ENCODE data around the gene FIZ1.
"Not testable (repeated sequence)": the region's sequence is repeated elsewhere in the genome, so short reads cannot be mapped to it uniquely, and the experiment has no call there.

- TF ChIP-seq CTCF, POLR2A, POLR2AphosphoS5, EP300 (IDR thresholded peaks at IDR 0.05): not testable (repeated sequence)
These were observed 17.0 kb downstream of the FIZ1 start for GRCh38 chr19:55582284-55582683.

All from sigmoid colon (tissue), 4 donors.